Keratinocyte (primary cell): ENCODE data around the gene PKP2. TPM values are rescaled to one million over a fixed set of nuclear protein-coding genes. Genes with fewer than 3 reads are reported as not detected.

Experiments
- DNase-seq: peaks from one replicate; pipeline ENCODE4 v3.0.0-alpha.2; 2011; ENCODE audit warnings: low read depth, missing footprints, low spot score
- FAIRE-seq: peaks from 2 replicates; lab custom pipeline; 2011; peaks lifted over from hg19 to GRCh38; lab: Jason Lieb, UNC
- H2AFZ ChIP-seq: 2 replicates; pipeline ENCODE4 v1.6.0; 2012; ENCODE audit warnings: low read length, control low read depth, inconsistent platforms; ENCODE audit not compliant: control insufficient read depth
- H3K27ac ChIP-seq: 2 replicates; pipeline ENCODE4 v1.5.1; 2011; ENCODE audit warnings: low read length; ENCODE audit not compliant: control insufficient read depth, insufficient read depth
- H3K27me3 ChIP-seq: 3 replicates; pipeline ENCODE4 v1.6.0; 2011; ENCODE audit warnings: low read length; ENCODE audit not compliant: control insufficient read depth, insufficient read depth; ENCODE audit errors: extremely low read depth
- H3K36me3 ChIP-seq, 2 experiments: 2 replicates in 1 of 2; 3 replicates in 1 of 2; pipeline ENCODE4 v1.5.1; 2011; ENCODE audit warnings: low read length in 2 of 2, mild to moderate bottlenecking in 1 of 2; ENCODE audit not compliant: control insufficient read depth in 2 of 2, insufficient read depth in 2 of 2; ENCODE audit errors: extremely low read depth in 1 of 2
- H3K4me1 ChIP-seq: 3 replicates; pipeline ENCODE4 v1.5.1; 2011; ENCODE audit warnings: low read length; ENCODE audit not compliant: control insufficient read depth, insufficient read depth; ENCODE audit errors: extremely low read depth
- H3K4me2 ChIP-seq: 3 replicates; pipeline ENCODE4 v1.6.0; 2011; ENCODE audit warnings: low read depth, low read length; ENCODE audit not compliant: control insufficient read depth, insufficient read depth; ENCODE audit errors: extremely low read depth
- H3K4me3 ChIP-seq, 3 experiments: fragments of 200-600 bp in 1 of 3; sonication (generic) in 1 of 3; 2 replicates in 2 of 3; 3 replicates in 1 of 3; pipeline ENCODE4 v1.5.1; 2011 to 2016; ENCODE audit warnings: low read length in 3 of 3, mild to moderate bottlenecking in 3 of 3, control low read depth in 2 of 3, inconsistent platforms in 1 of 3, low read depth in 1 of 3, mixed read lengths in 1 of 3, mixed run types in 1 of 3, moderate library complexity in 1 of 3; ENCODE audit not compliant: control insufficient read depth in 2 of 3, insufficient read depth in 2 of 3; ENCODE audit errors: extremely low read depth in 1 of 3
- H3K79me2 ChIP-seq: 2 replicates; pipeline ENCODE4 v1.6.0; 2012; ENCODE audit warnings: low read length; ENCODE audit not compliant: control insufficient read depth, insufficient read depth
- H3K9ac ChIP-seq: 3 replicates; pipeline ENCODE4 v1.6.0; 2011; ENCODE audit warnings: low read length; ENCODE audit not compliant: control insufficient read depth, insufficient read depth; ENCODE audit errors: extremely low read depth
- H3K9me1 ChIP-seq: 3 replicates; pipeline ENCODE4 v1.6.0; 2011; ENCODE audit warnings: low read length; ENCODE audit not compliant: control insufficient read depth, insufficient read depth; ENCODE audit errors: extremely low read depth
- H3K9me3 ChIP-seq: 2 replicates; pipeline ENCODE4 v1.5.1; 2012; ENCODE audit warnings: low read depth, low read length; ENCODE audit not compliant: control insufficient read depth
- H4K20me1 ChIP-seq: 3 replicates; pipeline ENCODE4 v1.6.0; 2011; ENCODE audit warnings: low read length; ENCODE audit not compliant: control insufficient read depth, insufficient read depth; ENCODE audit errors: extremely low read depth
- CTCF ChIP-seq, 3 experiments: IDR thresholded peaks in 1 of 3; conservative IDR thresholded peaks in 1 of 3; optimal IDR thresholded peaks in 1 of 3; 2 replicates in 2 of 3; 3 replicates in 1 of 3; pipeline versions ENCODE3 to v1.5.1; 2011; ENCODE audit warnings: low read length in 3 of 3, mild to moderate bottlenecking in 3 of 3, moderate library complexity in 2 of 3, control low read depth in 1 of 3, inconsistent platforms in 1 of 3; ENCODE audit not compliant: insufficient read depth in 2 of 3; ENCODE audit errors: extremely low read depth in 1 of 3
- EZH2 ChIP-seq: IDR thresholded peaks from one replicate; pipeline ENCODE4 v1.6.1; 2012; ENCODE audit warnings: inconsistent platforms, mild to moderate bottlenecking, low read length, moderate library complexity
- dilution Hi-C: fragments of 300-500 bp; cut with MboI; formaldehyde crosslinking; loops from one replicate; pipeline ENCODE4 v1.7.0; 2020; ENCODE audit warnings: low sequenced_read_pairs; ENCODE audit not compliant: extremely low pct_ligation_motif_present
- polyA plus RNA-seq, 5 experiments: library from polyadenylated mRNA; depleted of rRNA in 3 of 5; stranded (reverse) in 3 of 5; stranded (forward) in 1 of 5; unstranded in 1 of 5; fragments of >200 nt; gene quantifications; 1 replicate in 1 of 5; 2 replicates in 3 of 5; 3 replicates in 1 of 5; pipeline versions ENCODE4 v1.2.1 to v1.2.3, GENCODE V29; 2011 to 2012; ENCODE audit warnings: missing spikeins in 2 of 5, low read depth in 1 of 5, low replicate concordance in 1 of 5

PKP2 gene
- polyA plus RNA-seq, 1 donor (not counting 4 experiments of a cell fraction or from before 2014, with no cell fraction given): 50.4 TPM

GRCh38 chr12:32870716-32871115 is 25.9 kb downstream of the PKP2 start:
- no peak overlapping the region for H3K4me3 ChIP-seq
- no peak overlapping the region for H3K4me2 ChIP-seq
- H3K79me2 ChIP-seq: peaks cover 48% of the 10 kb centered on the region
- dilution Hi-C loops: no loop called here
- H4K20me1 ChIP-seq: no peaks in the 10 kb centered on the region
- FAIRE-seq: no peak
- TF ChIP-seq EZH2 (no peak), CTCF (optimal IDR thresholded peaks at IDR 0.05 in 1 of 3, IDR thresholded peaks at IDR 0.05 in 1 of 3, conservative IDR thresholded peaks at IDR 0.05 in 1 of 3; ENCODE audit: extremely low read depth in 1 of 3, insufficient read depth in 2 of 3, low read length in 3 of 3) (no peak)
- no peaks in the 10 kb centered on the region for H3K9me3 ChIP-seq
- no peak overlapping the region for H3K9ac ChIP-seq
- no peaks in the 10 kb centered on the region for H3K9me1 ChIP-seq
- H3K27me3 ChIP-seq: no peaks in the 10 kb centered on the region
- H3K36me3 ChIP-seq: peaks cover 14 to 20% of the 10 kb centered on the region in 2 experiments
- no peak overlapping the region for H2AFZ ChIP-seq
- H3K4me1 ChIP-seq: no peaks in the 10 kb centered on the region
- no peak for DNase-seq
- H3K27ac ChIP-seq: no peak overlapping the region

- H2AFZ ChIP-seq: no peak overlapping the region
- H3K4me1 ChIP-seq: no peaks in the 10 kb centered on the region
- H3K79me2 ChIP-seq: peaks cover 39% of the 10 kb centered on the region
- peaks cover 13 to 18% of the 10 kb centered on the region in 2 experiments for H3K36me3 ChIP-seq
- DNase-seq: no peak
- no peaks in the 10 kb centered on the region for H4K20me1 ChIP-seq
- no peak overlapping the region for H3K27ac ChIP-seq
- TF ChIP-seq CTCF (optimal IDR thresholded peaks at IDR 0.05 in 1 of 3, IDR thresholded peaks at IDR 0.05 in 1 of 3, conservative IDR thresholded peaks at IDR 0.05 in 1 of 3; ENCODE audit: extremely low read depth in 1 of 3, insufficient read depth in 2 of 3, low read length in 3 of 3): no peak
- no peak for TF ChIP-seq EZH2
- no peak overlapping the region for H3K4me3 ChIP-seq
- dilution Hi-C loops: no loop called here
- FAIRE-seq: no peak
- H3K9me1 ChIP-seq: no peaks in the 10 kb centered on the region
- no peaks in the 10 kb centered on the region for H3K27me3 ChIP-seq
- no peak overlapping the region for H3K4me2 ChIP-seq
- no peak overlapping the region for H3K9ac ChIP-seq
- H3K9me3 ChIP-seq: no peaks in the 10 kb centered on the region
These were observed 27.7 kb downstream of the PKP2 start for GRCh38 chr12:32868885-32869284.
